ENCODE measurements around the gene ZG16B. TPM values are rescaled to one million over a fixed set of nuclear protein-coding genes. Genes with fewer than 3 reads are reported as not detected.
A peak's percentile ranks its signal among the peaks of the same experiment; 100 is the strongest.

Gene ZG16B
- total and polyA plus RNA-seq, 5 experiments from 2014 or later = not detected

DNA sequence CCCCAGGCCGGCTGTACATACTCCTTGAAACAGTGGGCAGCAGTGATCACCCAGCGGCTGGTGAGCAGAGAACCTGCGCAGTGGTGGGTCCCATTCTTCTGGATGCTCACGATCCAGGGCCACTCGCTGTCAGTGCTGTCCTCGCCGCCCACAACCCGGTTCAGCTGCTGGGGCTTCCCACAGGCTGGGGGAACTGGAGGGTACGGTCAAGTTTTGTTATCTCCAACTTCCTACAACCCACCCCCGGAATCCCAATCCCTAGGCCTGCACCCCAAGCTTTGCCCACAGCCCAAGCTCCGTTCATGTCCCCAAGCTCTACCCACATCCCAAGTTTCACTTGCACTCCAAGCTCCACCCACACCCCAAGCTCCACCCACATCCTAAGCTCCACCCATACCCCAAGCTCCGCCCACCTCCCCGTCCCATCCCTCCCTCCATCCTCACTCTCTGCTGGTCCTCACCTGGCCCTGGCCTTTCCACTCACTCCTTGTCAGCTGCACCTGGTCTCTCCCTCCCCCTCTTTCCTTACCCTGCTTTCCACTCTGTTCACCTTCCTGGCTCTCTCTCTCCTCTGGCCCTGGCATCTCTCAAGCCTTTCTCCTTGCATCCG is 26.1 kb downstream of the ZG16B start:
- Mint-ChIP-seq H3K36me3 (peaks cover 0 to 8% (median 4%) of the 10 kb centered on the region in 3 donors), H3K27me3 (peaks cover 4 to 23% (median 9%) of the 10 kb centered on the region in 5 donors), H3K9me3 (peaks cover under 1 to 13% (median 9%) of the 10 kb centered on the region in 9 donors), H3K27ac (peak overlapping the region in 5 of 10 donors; percentile 1 to 43 (median 37)), H3K4me1 (peaks cover 3 to 18% (median 7%) of the 10 kb centered on the region in 4 donors), H3K4me3 (peak overlapping the region in 4 of 10 donors; percentile 7 to 58 (median 20))
- POLR2A ChIA-PET = no interaction called here
- ATAC-seq (peak in 1 of 2 donors; percentile 39), DNase-seq (peak in 1 of 10 donors; percentile 16)

DNA sequence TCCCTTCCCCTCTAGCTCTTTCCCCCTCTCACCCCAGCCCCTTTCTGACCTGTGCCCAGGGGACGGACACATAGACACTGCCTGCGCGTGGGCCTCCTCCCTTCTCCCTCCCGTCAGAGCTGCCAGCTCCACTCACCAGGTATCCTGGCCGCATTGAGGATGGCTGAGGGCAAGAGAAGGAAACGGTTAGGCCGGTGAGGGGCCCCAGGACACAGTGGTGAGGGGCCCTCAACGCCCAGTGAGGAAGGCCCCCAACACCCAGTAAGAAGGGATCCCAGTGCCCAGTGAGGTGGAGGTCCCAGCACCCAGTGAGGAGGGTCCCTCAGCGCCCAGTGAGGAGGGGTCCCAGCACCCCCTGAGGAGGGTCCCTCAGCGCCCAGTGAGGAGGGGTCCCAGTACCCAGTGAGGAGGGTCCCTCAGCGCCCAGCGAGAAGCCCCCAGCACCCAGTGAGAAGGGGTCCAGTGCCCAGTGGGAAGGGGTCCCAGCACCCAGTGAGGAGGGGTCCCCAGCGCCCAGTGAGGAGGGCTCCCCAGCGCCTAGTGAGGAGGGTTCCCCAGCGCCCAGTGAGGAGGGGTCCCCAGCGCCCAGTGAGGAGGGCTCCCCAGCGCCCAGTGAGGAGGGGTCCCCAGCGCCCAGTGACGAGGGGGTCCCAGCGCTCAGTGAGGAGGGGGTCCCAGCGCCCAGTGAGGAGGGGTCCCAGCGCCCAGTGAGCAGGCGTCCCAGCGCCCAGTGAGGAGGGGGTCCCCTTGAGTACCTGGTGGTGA is 26.8 kb downstream of the ZG16B start:
- H3K4me3 Mint-ChIP-seq = peak overlapping the region in 3 of 10 donors; percentile 32 to 92 (median 76)
- peak overlapping the region in 1 of 10 donors; percentile 35 for H3K27ac Mint-ChIP-seq
- POLR2A ChIA-PET = no interaction called here
- no peak for ATAC-seq
- peaks cover 2 to 13% (median 9%) of the 10 kb centered on the region in 9 donors for H3K9me3 Mint-ChIP-seq
- peaks cover 3 to 18% (median 8%) of the 10 kb centered on the region in 4 donors for H3K4me1 Mint-ChIP-seq
- peaks cover 6 to 27% (median 13%) of the 10 kb centered on the region in 5 donors for H3K27me3 Mint-ChIP-seq
- DNase-seq = no peak
- H3K36me3 Mint-ChIP-seq = peaks cover 0 to 8% (median 6%) of the 10 kb centered on the region in 3 donors

DNA sequence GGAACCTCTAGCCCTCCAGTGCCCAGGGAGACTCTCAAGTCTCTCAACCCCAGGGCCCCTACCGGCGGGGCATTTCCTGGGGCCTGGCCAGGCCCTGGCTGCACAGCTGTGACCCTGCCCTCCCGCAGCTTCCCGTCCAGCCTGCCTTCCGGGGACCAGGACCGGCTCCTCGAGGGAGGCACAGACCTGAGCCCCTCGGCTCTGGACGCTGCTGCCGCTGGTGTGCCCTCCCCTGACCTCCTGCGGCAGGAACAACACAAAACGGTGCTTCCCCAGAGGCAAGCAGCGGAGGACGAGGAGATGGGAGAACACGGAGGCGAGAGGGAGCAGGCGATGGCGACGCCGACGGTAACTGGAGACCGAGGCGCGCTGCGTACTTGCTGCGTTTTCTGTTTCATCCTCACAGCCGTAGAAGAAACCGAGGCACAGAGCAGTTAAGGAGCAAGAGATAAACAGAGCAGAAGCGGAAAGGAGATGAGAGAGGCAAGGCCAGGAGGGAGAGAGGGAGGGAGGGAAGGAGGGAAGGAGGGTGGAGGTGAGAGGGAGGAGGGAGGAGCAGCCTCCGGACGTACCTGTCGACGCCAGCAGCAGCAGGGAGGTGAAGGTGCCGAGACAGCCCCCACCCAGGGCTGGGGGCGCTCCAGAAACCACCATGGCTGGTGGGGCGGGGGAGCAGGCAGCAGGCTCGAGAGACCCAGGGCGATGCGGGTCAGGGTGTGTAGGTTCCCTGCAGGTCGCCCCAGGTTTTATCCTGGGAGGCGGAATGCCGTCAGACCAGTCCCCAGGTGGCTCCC is 27.5 kb downstream of the ZG16B start, which contains the start of gene PRSS22:
Gene PRSS22 (minus strand): TSS at position 720 of the 794 bp plus-strand sequence. CDS start 66 bp downstream, at position 654.
- peak; percentile 59 to 68 for ATAC-seq
- Mint-ChIP-seq H3K4me3 (peak within 1 kb of the TSS; percentile 64 to 92 (median 81)), H3K4me1 (peaks cover 3 to 18% (median 8%) of the 10 kb centered on the region in 4 donors), H3K27ac (peak within 1 kb of the TSS in 5 of 10 donors; percentile 24 to 85 (median 63)), H3K9me3 (peaks cover 2 to 13% (median 9%) of the 10 kb centered on the region in 9 donors), H3K36me3 (peaks cover 0 to 8% (median 6%) of the 10 kb centered on the region in 3 donors), H3K27me3 (peaks cover 6 to 27% (median 13%) of the 10 kb centered on the region in 5 donors)
- POLR2A ChIA-PET = interaction anchor here (1.0 kb wide), 1 partner anchor 25 kb away, joined by 5 read pairs; the partner anchor contains the start of gene FLYWCH2
- peak in 2 of 10 donors; percentile 19 to 23 for DNase-seq

DNA sequence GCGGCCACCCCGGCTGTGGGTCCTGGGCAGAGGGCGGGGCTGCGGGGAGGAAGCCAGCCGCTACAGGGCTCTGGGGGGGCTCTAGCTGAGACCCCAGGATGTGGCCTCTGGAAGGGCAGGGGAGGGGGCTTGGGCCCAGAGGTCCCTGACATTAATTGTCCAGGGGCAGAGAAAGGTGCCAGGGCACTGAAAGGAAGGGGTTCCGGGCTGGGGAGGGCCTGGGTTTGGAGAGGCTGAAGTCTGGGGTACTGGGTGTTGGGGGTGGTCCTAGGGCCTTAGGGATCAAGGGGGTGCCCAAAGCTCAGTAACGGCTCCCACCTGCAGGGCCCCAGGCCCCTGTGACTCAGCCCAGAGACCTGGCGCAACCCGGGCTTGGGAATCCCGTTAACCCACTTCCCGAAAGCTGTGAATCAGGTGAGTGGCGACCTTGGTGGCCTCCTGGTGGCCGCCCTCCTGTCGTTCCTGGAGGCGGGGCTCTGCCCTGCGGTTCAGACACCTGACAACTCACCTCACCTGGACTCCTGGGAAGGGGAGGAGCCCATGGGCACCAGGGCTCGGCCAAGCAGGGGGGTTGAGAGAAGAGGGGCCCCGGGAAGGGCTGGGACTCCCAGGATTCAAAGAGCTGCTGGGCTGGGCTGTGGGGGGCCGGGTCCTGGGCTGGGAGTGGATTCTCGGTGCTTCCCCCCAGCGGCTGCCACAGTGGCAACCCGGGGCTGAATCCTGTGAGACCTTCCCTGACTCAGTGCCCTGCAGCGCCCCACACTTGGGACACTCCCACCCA is 28.3 kb downstream of the ZG16B start:
- ATAC-seq = peak; percentile 14 to 34
- Mint-ChIP-seq H3K27me3 (peaks cover 6 to 27% (median 13%) of the 10 kb centered on the region in 5 donors), H3K9me3 (peaks cover 2 to 13% (median 9%) of the 10 kb centered on the region in 9 donors), H3K36me3 (peaks cover 0 to 8% (median 6%) of the 10 kb centered on the region in 3 donors), H3K27ac (no peak overlapping the region), H3K4me1 (peaks cover 3 to 18% (median 8%) of the 10 kb centered on the region in 4 donors), H3K4me3 (peak overlapping the region in 4 of 10 donors; percentile 10 to 92 (median 62))
- POLR2A ChIA-PET = interaction anchor here (1.0 kb wide), 1 partner anchor 24 kb away, joined by 5 read pairs; the partner anchor contains the start of gene FLYWCH2
- DNase-seq = no peak

DNA sequence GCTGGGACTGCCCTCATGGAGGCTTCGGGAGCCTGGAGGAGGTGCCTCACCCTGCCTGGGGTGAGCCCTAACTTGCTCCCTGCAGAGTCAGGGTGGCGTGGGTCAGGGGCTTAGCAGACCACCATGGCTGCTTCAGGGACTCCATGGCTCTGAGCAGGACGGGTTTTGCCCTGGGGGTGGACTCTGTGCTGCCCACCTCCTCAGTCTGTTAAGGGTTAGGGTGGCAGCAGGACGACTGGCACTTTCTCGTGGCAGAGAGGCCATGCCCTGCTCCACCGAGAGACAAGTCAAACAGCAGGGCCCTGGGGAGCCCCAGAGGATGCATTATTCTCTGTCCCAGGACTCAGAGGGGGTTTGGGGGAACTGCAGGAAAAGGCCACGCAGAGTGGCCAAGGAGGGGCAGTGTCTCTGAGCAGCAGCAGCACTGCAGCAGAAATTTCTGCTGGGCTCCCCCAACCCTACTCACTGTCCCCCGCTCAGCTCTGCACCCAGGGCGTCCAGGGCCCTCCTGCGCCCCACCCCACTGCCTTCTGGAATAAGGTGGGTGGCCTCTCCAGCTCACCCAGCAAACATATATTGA is 29.7 kb downstream of the ZG16B start:
- ATAC-seq (no peak), DNase-seq (no peak)
- Mint-ChIP-seq H3K27me3 (peaks cover 6 to 27% (median 13%) of the 10 kb centered on the region in 5 donors), H3K4me3 (no peak overlapping the region), H3K9me3 (peaks cover 0 to 3% (median 2%) of the 10 kb centered on the region in 9 donors), H3K4me1 (peaks cover 3 to 18% (median 8%) of the 10 kb centered on the region in 4 donors), H3K27ac (no peak overlapping the region), H3K36me3 (peaks cover 0 to 2% (median under 1%) of the 10 kb centered on the region in 3 donors)
- POLR2A ChIA-PET = no interaction called here

DNA sequence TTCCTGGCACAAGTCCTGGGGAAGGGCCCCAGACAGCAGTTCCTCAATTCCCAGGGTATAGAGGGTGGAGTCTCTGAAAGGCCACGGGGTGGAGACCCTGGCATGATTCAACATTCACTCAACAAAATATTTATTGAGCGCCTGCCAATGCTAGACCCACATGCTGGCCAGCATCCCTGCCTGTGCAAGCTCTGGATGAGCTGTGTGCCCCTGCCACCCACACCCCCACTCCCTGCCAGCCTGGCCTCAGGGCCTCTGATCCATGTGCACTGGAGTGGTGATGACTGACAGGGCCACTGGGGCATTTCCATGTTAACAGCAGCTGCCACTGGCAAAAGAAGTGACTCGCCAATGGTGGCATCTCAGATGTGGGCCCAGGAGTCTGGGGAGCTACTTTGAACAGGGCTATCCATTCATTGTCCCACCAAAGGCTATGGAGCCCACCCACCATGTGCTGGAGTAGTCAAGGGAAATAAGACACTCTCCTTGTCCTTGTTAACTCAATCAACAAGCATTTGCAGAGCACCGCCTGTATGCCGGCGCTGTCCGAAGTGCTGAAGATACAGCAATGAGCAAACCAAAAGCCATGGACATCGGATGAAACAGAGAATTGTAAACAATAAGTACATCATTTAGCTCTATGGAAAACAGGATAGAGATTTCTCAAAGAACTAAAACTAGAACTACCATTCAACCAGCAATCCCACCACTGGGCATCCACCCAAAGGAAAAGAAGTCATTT is 30.9 kb downstream of the ZG16B start:
- peak overlapping the region in 1 of 10 donors; percentile 53 for H3K27ac Mint-ChIP-seq
- H3K4me1 Mint-ChIP-seq = peaks cover 3 to 18% (median 13%) of the 10 kb centered on the region in 4 donors
- POLR2A ChIA-PET = no interaction called here
- peaks cover 6 to 27% (median 13%) of the 10 kb centered on the region in 5 donors for H3K27me3 Mint-ChIP-seq
- peaks cover 0 to 2% (median 0%) of the 10 kb centered on the region in 3 donors for H3K36me3 Mint-ChIP-seq
- no peak for ATAC-seq
- DNase-seq = no peak
- no peak overlapping the region for H3K4me3 Mint-ChIP-seq
- H3K9me3 Mint-ChIP-seq = peaks cover 0 to 3% (median 0%) of the 10 kb centered on the region in 9 donors

DNA sequence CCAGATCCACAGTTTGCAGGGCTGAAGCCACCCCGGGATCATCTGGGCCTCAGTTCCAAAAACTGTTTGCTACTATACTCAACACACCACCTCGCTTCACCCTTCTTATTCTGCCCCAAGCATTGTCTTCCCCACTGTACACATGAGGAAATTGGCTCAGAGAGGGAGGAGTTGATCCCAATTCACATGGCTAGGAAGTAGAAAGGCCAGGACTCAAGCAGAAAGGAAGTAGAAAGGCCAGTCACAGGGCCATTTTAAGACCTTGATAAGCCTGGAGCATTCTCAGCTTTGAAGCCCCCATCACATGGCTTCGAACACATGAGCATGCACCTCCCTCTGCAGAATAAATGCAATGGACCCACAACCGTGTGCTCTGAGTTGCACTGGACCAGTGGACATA is 35.5 kb downstream of the ZG16B start:
- H3K27ac Mint-ChIP-seq = peak overlapping the region in 2 of 10 donors; percentile 51 to 68
- no peak overlapping the region for H3K4me3 Mint-ChIP-seq
- ATAC-seq (no peak), DNase-seq (no peak)
- peaks cover 0 to 3% (median 0%) of the 10 kb centered on the region in 9 donors for H3K9me3 Mint-ChIP-seq
- H3K36me3 Mint-ChIP-seq = peaks cover 0 to 2% (median 0%) of the 10 kb centered on the region in 3 donors
- POLR2A ChIA-PET = interaction anchor here (0.5 to 1.9 kb wide), 2 partner anchors 17 to 117 kb away, joined by 4 to 5 read pairs; partner anchors contain the start of gene FLYWCH2
- H3K4me1 Mint-ChIP-seq = peaks cover 6 to 26% (median 21%) of the 10 kb centered on the region in 4 donors
- peaks cover 0 to 9% (median 7%) of the 10 kb centered on the region in 5 donors for H3K27me3 Mint-ChIP-seq

DNA sequence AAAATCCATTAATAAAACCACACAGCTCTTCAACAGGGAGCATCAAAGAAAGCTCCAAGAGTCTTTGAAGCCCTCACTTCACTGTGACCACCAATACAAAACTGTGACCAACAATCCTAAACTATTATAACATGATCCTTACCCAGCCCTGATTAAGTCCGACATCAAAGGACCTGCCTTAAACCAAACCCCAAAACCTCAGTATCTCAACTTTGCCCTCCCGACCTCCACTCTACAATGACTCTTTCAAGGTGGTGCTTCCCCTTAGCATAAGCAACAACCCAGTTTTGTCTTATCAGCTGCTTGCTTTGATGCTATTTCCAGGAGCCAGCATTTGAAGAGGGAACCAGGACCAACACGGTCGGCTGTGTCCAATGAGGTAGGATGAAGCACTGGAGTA is 36.3 kb downstream of the ZG16B start:
- no peak for DNase-seq
- Mint-ChIP-seq H3K4me1 (peaks cover 6 to 26% (median 19%) of the 10 kb centered on the region in 4 donors), H3K27ac (peak overlapping the region in 6 of 10 donors; percentile 8 to 76 (median 60)), H3K4me3 (peak overlapping the region in 8 of 10 donors; percentile 16 to 74 (median 52)), H3K27me3 (peaks cover 0 to 4% (median 2%) of the 10 kb centered on the region in 5 donors), H3K36me3 (no peaks in the 10 kb centered on the region), H3K9me3 (no peaks in the 10 kb centered on the region)
- ATAC-seq = peak in 1 of 2 donors; percentile 21
- POLR2A ChIA-PET = interaction anchor here (1.9 kb wide), 1 partner anchor 17 kb away, joined by 5 read pairs; the partner anchor contains the start of gene FLYWCH2

DNA sequence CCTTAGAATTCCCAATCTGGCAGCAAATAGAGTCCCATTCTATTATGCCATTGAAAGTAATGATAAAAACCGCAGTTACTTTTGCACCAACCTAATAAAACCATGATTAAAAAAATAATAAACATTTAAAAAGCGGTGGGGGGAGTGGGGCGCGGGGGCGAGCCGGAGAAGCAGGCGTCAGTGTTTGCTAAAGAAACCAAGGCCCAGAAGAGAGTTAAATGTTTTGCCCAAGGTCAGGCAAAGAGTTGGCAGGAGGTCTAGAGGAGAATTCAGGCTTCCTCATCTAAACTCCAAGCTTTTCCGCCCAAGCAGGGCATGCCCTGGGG is 37.5 kb downstream of the ZG16B start:
- ATAC-seq (no peak), DNase-seq (no peak)
- peaks cover 6 to 26% (median 19%) of the 10 kb centered on the region in 4 donors for H3K4me1 Mint-ChIP-seq
- peaks cover 0 to 2% (median 0%) of the 10 kb centered on the region in 5 donors for H3K27me3 Mint-ChIP-seq
- POLR2A ChIA-PET = interaction anchor here (1.2 to 1.8 kb wide), 8 partner anchors 15 to 115 kb away, joined by 5 to 17 read pairs (median 9); partner anchors contain the start of genes ELOB, FLYWCH1, FLYWCH2 and SRRM2
- H3K4me3 Mint-ChIP-seq = peak overlapping the region; percentile 82 to 90 (median 86)
- no peaks in the 10 kb centered on the region for H3K9me3 Mint-ChIP-seq
- no peaks in the 10 kb centered on the region for H3K36me3 Mint-ChIP-seq
- H3K27ac Mint-ChIP-seq = peak overlapping the region in 8 of 10 donors; percentile 69 to 93 (median 87)
